ENCODE measurements around the gene STEAP3.

GRCh38 chr2:119301413-119301812 lies 77.8 kb downstream of the STEAP3 start:
- TF ChIP-seq IRF1 (CRISPR knock-in tag; IDR thresholded peaks at IDR 0.05) (no peak), ESRRA (CRISPR knock-in tag; IDR thresholded peaks at IDR 0.05; ENCODE audit: borderline replicate concordance) (no peak), CTCF (IDR thresholded peaks at IDR 0.05) (no peak)
